HG02678 (cell line): ENCODE measurements around the gene PLA2G2D.

ENCODE experiments used
- ATAC-seq: cut with Tn5 transposase; IDR thresholded peaks from one replicate; pipeline ENCODE4 v1.9.1; 2021; ENCODE audit warnings: mild to moderate bottlenecking, moderate library complexity; ENCODE audit not compliant: unreplicated experiment

The PLA2G2D gene

DNA sequence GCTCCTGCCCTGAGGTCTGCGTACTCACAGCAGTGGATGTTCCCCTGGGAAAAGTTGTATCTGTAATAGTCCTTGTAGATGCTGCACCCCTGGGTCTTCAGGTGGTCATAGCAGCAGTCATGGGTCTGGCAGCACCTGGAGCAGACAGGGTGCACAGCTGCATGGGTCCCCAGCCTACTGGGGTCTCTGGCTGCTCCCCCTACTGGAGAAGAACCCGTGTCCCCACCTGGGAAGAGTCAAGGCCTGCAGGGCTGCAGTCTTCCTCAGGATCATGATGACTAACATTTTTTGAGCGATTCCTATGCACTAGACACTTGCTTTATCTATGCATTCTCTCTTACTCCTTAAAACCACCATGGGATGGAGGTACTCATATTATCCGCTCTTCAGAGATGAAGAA, 3.9 kb downstream of the PLA2G2D start:
- no peak for ATAC-seq

DNA sequence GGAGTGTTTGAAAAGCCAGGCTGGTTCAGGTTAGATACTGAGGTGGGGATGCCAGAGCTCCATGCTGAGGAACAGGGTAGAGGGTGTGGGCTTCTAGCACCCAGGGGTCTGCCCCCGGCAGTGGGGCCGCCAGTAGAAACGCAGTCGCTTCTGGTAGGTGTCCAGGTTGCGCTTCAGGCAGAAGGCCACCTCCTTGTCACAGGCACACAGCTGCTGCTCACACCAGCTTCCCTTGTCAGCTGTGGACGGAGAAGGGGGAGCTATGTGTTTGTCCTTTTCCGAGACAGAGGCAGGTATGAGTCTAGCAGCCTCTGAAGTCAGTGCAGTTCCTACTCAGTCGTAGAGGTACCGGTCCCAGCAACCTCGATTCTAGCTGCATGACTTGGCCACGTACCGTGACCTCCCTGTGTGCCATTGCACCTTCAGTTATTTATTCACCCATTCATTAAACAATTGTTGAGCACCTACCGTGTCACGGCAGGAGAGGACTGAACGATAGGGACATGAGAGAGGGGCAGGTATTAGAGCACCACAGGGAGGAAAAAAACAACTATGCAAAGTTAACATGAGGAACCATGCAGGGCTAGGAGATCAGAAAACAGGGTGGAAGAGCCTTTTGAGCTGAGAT, 5.2 kb downstream of the PLA2G2D start:
- no peak for ATAC-seq

DNA sequence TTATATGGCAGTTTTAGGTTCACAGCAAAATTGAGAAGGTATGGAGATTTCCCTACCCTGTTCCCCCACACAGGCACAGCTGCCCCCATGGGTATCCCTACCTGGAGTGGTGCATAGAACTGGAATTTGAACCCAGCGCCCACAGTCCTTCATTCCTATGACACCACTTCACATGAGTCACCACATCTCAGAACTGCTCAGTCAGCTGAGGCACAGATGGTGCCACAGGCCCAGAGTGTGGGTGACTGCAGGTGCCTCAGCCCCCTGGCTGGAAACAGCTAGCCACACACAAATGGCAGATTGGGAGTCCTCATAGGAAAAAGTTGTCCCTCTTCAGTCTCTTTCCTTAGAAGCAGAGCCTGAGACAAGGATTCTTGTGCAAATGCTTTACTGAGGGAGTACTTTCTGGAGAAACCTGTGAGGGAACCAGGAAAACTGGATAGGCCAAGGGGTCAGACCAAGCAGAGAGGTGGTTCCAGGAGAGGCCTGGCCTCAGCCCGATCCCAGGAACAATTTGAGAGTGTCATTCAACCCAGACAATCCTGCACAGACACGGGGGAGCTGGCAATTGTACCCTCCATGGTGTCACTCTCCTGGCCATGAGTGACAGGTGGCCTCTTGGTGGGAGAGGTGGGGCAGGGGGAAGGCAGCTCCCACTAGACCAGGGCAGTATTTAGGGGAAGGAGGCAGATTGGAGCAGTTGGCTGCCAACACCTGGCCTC, 6.9 kb downstream of the PLA2G2D start:
- no peak for ATAC-seq

DNA sequence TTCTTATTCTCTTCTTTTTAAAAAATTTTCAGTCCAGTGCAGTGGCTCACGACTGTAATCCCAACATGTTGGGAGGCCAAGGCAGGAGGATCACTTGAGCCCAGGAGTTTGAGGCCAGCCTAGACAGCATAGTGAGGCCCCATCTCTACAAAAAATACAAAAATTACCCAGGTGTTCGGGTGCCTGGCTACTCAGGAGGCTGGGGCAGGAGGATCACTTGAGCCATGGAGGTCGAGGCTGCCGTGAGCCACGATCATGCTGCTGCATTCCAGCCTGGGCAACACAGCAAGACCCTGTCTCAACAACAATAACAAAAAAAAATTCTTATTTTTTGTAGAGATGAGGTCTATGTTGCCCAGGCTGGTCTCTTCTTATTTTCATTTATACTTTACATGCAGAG, 7.9 kb downstream of the PLA2G2D start:
- no peak for ATAC-seq

DNA sequence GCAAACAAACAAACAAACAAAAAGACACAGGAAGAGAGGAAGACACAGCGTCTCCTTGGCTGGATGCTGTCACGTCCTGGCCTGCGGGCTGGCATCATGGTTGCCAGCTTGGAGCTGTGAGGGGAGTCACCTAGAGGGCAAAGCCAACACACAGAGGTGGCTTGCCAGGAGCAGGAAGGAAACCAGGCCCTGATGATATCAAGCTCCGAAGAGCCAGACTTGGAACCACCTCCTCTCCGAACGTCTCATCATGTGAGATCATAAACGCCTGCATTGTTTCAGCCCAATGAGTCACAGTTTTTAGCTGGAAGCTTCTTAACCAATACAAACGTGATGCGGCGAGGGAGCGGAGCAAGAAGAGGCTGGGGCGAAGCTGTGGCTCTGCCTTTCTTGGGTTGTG, 8.7 kb downstream of the PLA2G2D start:
- ATAC-seq: no peak

DNA sequence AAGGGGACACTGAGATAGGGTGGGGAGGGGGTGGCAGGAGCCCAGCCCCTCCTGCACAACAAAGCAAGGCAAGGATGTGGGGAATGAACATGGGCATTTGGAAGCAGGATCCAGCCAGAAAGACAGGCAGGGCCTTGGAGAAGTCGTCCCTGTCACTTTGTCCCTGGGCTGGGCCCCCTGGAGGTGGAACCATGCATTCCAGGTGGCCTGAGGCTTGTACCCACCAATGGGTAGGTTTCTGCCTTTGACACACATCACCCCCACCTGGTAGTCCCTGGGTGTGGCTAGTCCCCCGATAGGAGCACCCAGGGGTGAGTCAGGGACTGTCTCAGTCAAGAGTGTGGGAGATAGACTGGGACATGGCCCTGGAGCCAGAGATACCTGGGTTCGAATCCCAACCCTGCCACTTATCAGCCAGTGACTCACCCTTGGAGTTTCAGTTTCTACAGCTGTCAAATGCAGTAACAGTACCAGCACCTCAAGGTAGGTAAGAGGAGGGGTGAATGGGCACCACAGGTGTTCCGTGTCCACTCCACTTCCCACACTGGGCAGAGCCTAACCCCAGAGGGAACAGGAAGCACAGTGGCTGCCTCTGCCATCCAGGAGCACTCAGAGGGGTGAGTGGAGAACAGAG, 10.0 kb downstream of the PLA2G2D start:
- ATAC-seq: no peak

DNA sequence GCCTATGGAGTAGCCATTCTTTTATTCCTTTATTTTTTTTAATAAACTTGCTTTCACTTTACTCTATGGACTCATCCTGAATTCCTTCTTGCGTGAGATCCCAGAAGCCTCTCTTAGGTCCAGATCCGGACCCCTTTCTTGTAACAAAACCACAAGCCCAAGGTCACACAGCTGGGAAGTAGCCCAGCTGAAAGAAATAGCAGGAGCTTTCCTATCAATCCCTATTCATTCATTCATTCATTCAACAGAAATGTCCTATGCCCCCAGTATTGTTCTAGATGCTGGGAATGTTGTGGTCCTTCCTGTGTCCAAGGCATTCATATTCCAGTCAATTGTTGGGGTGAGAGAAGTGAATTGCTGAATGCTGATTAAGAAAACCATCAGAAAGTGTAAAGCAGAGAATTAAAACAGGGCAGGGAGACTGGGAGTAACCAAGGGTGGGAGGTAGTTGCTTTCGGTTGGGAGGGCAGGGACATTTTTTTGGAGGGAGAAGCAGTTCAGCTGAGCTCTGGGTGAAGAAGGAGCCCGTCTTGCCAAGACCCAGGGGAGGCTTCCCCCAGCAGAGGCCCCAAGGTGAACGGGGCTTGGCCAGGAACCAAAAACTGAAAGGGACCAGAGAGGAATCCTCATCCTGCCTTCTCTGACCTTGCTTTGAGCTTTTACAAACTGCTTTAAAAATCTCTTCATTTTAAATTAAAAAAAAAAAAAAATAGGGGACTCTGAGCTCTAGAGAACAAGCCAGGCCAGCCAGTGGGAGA, 10.8 kb downstream of the PLA2G2D start:
- ATAC-seq: no peak

DNA sequence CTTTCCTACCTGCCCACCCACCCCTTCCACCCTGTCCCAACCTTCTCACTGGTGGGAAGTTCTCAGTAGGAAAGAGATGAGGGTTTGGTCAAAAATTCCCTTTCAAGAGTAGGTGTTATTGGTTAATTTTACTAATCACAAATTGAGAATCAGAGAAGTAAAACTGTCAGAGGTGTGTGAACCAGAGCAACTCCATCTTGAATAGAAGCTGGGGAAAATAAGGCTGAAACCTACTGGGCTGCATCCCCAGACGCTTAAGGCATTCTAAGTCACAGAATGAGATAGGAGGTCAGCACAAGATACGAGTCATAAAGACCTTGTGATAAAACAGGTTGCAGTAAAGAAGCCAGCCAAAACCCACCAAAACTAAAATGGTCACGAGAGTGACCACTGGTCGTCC, 11.5 kb downstream of the PLA2G2D start:
- ATAC-seq: no peak

DNA sequence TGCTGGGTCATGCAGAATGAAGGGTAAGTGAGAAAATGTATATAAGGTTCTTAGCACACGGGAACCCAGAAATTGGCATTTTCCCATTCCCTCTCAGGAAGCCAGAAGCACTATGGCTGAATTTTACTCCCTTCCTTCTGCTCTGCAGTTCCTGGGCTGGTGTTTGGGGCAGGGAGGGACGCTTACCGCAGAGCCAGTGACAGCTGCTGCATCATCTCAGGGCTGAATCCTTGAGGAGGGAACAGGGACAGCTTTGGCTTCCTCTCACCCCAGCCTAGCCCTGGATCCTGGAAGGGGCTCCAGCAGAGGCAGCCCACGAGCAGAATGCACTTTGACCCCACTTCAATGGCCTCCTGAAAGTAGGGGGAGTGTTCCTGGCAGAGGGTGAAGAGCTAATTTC, 12.0 kb downstream of the PLA2G2D start:
- no peak for ATAC-seq

DNA sequence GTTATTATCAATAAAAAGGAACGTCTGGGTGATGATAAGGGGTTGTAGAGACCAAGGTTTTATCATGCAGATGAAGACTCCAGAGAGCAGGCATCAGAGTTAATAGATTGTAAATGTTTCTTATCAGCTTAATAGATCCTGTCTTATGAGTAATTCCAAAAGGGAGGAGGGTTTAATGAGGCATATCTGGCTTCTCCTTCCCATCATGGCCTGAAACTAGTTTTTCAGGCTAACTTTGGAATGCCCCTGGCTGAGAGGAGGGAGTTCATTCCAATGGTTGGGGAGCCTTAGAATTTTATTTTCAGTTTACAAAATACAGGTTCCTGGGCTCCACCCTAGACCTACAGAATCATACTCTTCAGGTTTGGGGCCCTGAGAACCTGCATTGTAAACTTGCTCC, 13.5 kb downstream of the PLA2G2D start:
- ATAC-seq: no peak

DNA sequence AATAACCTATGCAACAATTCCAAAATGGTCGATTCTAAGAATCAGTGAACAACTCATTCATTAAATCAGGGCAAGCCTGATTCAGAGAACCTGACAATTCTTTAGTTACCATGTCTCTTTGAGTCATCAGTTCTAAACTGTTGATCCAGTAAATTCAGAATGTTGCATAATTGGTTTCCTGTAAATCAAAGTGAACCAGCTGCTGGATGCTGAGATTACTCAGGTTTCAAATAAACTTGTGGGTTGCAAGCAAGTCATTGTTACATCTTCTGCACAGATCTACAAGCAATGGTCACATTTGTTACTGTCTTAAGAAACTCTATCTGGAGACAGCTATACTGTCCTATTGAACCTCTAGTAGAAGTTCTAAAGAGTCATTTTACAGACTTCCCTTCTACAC, 16.5 kb downstream of the PLA2G2D start:
- no peak for ATAC-seq

DNA sequence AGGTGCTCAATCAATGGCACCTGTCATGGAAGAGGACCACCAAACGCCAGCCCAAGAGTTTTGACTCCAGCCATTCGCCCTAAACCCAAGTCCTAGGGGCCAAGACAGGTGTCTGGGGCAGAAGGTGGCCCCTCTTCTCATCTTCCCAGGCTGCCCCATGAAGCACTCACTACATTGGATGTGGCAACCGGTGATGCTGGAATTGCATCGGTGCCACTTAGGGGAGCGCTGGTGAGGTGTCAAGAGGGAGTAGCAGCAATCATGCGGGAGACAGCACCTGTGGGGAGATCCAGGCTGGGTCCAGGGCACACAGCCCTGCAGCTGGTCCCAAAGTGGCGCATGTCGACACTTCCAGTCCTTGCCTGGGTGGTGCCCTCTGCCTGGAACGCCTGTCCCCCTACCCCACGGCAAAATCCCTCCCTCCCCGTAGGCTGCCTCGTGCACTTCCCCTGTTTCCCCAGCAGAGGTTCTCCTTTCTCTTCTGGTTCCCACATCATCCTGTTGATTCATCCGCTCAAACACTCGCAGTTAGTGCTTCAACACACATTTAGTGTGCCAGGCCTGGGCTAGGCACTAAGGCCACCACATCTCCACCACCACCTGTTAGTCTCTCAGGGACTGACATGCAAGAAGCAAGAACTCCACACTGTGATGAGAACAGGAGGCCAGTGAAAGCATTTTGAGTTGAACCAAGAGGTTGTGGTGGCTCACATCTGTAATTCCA, 18.5 kb downstream of the PLA2G2D start:
- no peak for ATAC-seq

DNA sequence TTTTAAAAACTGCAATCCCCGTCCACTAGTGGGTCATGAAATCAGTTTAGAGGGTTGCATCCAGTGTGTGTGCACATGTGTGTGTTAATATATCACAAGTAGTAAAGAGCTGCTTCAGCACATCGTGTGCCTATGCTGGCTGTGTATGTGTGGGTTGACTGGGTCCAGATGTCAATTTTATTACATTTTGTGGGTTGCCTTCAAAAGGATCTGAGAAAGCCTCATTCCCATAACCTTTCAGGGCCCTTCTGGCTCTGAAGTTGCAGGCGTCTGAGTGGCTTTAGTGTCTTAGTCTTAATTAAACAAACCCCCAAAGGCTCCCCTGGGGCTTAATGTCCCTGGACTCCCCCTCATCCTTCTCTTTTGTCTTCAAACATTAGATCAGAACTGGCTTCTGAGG, 19.8 kb downstream of the PLA2G2D start:
- no peak for ATAC-seq

DNA sequence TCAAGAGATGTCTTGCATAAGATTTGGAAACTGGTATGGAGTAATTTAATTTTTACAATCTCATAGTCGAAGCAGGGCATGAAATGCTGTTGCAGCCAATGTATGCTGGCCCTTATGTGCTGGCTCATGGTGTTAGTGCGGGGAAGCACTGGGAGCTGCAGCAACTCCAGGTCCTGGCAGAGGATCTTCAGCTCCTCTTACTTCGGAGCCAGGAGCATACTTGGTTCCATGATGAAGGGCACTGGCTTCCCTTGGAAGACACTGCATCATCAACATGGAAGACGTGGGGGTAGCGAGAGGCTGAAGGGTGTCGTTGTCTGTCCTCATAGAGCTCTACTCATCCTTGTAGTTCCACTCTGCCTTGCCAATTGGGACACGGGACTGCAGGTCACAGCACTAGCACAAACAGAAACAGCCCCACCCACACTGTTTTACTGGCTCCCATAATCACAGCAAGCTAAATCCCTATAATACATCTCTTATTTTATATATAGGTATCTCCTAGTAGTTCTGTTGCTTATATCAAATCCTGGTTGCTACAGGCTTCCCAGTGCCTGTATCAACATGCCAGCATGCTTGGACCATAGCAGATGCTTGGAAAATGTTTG, 22.4 kb downstream of the PLA2G2D start:
- ATAC-seq: no peak

DNA sequence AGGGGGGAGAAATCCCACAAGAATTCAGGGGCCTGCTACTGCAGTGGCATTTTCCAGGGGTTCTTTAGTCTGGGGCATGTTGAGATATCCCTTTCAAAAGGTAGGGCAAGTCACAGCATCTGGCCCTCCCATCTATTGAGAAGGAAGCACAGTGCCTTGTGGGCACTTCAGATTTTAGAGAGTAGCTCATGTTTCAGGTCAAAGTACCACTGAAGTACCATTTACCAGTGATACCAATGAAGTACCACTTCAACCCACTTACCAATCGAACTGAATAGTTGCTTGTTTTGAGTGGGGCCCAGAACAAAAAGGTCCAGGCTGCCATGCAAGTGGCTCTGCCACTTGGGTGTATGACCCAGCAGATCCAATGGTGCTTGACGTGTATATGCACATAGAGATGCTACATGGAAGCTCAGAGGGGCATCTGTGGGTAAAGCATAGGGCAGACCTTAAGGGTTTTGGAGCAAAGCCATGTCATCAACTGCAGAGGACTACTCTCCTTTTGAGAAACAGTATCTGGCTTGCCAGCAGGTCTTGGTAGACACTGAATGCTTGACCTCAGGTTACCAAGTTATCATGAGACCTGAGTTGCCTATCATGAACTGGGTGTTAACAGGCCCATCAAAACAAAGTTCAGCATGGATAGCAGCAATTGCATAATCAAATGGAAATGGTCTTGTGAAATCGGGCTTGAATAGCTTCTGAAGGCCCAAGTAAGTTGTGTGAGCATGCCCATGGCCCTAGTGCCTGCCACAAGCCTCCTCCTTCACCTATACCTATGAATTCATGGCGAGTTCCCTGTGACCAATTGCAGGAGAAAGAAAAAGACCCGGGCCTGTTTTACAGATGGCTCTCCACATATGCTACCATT, 23.5 kb downstream of the PLA2G2D start:
- no peak for ATAC-seq

DNA sequence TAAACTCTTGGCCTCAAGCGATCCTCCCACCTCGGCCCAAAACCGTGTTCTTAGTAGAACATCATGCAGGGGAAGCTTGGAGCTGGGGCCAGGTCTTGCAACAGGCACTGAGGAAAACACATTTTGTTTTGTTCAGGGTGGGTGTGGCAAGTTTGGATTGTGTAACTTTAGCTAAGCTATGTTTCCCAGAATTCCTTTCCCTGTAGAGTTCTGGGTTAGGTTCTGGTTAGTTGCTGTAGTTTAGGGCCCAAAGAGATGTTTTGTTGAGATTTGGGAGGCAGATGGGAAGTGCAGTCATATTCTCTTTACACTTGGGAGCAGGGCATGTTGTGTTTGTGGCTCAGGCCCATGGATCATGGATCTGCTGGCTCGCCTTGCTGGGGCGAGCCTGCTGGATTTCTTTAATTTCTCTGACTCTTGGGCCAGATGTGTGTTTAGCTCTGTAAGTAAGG, 25.4 kb downstream of the PLA2G2D start:
- ATAC-seq: no peak

DNA sequence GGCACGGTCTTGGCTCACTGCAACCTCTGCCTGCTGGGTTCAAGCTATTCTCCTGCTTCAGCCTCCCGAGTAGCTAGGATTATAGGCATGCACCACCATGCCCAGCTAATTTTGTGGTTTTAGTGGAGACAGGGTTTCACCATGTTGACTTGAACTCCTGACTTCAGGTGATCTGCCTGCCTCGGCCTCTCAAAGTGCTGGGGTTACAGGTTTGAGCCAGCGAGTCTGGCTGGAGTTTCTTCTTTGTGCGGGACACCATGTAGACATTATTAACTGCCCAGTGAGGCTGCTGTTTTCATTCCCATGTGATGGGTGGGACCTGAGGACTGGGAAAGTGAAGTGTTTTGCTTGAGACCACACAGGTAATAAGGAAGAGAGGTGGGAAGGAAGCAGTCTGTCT, 26.0 kb downstream of the PLA2G2D start:
- no peak for ATAC-seq

DNA sequence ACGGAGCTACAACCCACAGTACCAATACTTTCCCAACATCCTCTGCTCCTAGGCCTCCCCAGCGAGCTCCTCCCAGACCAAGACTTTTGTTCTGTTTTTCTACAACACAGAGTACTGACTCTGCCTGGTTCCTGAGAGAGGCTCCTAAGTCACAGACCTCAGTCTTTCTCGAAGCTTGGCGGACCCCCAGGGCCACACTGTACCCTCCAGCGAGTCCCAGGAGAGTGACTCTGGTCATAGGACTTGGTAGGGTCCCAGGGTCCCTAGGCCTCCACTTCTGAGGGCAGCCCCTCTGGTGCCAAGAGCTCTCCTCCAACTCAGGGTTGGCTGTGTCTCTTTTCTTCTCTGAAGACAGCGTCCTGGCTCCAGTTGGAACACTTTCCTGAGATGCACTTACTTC, 28.7 kb downstream of the PLA2G2D start:
- no peak for ATAC-seq

DNA sequence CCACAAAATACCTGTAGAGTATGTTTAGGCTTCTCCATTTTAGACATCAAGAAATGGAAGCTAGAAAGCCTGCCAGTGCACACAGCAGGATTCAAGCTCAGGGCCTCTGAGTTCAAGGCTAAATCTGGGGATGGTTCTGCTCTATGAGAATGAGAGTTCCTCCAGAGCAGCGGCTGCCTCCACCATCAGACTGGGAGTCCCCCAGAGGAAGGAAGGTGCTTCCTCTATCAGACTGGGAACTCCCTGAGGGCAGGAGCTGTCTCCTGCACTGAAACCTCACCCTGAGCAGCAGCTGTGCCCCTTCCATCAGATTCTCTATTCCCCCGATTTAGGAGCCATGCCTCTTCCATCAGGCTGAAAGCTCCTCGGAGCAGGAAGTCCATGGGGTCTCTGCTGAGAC, 29.2 kb downstream of the PLA2G2D start:
- no peak for ATAC-seq
